DND-41 (cell line): ENCODE measurements around the gene AP2A2.

ENCODE experiments used
- ATAC-seq: fragments of 200-7000 bp; cut with Tn5 transposase; 3 replicates; pipeline ENCODE4 v1.9.1; 2021; ENCODE audit warnings: low read depth; ENCODE audit not compliant: insufficient read depth
- DNase-seq: peaks from one replicate; pipeline ENCODE4 v3.0.0-alpha.2; 2020
- H2AFZ ChIP-seq: 2 replicates; pipeline ENCODE4 v1.6.0; 2012; ENCODE audit warnings: low read depth, low read length
- H3K27ac ChIP-seq: 2 replicates; pipeline ENCODE4 v1.5.1; 2012; ENCODE audit warnings: low read length, inconsistent platforms
- H3K27me3 ChIP-seq: fragments of 200-600 bp; sonication (generic); 2 replicates; pipeline ENCODE4 v1.6.0; 2012; ENCODE audit warnings: low read length, mild to moderate bottlenecking, inconsistent platforms; ENCODE audit not compliant: insufficient read depth, poor library complexity
- H3K36me3 ChIP-seq: 2 replicates; pipeline ENCODE4 v1.5.1; 2012; ENCODE audit warnings: low read length, inconsistent platforms; ENCODE audit not compliant: insufficient read depth
- H3K4me1 ChIP-seq: 2 replicates; pipeline ENCODE4 v1.5.1; 2012; ENCODE audit warnings: mild to moderate bottlenecking, low read length; ENCODE audit not compliant: insufficient read depth
- H3K4me2 ChIP-seq: 2 replicates; pipeline ENCODE4 v1.6.0; 2012; ENCODE audit warnings: mild to moderate bottlenecking, moderate library complexity, low read length, inconsistent platforms; ENCODE audit not compliant: insufficient read depth
- H3K4me3 ChIP-seq, 2 experiments: fragments of 200-600 bp in 1 of 2; shearing (Covaris generic) in 1 of 2; 2 replicates each; pipeline ENCODE4 v1.5.1; 2012 to 2016; ENCODE audit warnings: inconsistent platforms in 2 of 2, low read length in 2 of 2, mild to moderate bottlenecking in 2 of 2, low read depth in 1 of 2, moderate library complexity in 1 of 2
- H3K79me2 ChIP-seq: 2 replicates; pipeline ENCODE4 v1.6.0; 2012; ENCODE audit warnings: low read length, inconsistent platforms; ENCODE audit not compliant: insufficient read depth
- H3K9ac ChIP-seq: 2 replicates; pipeline ENCODE4 v1.6.0; 2012; ENCODE audit warnings: low read depth, mild to moderate bottlenecking, inconsistent platforms, low read length, moderate library complexity
- H3K9me3 ChIP-seq: 2 replicates; pipeline ENCODE4 v1.5.1; 2012; ENCODE audit warnings: low read length, moderate library complexity, mild to moderate bottlenecking, inconsistent platforms; ENCODE audit not compliant: insufficient read depth, severe bottlenecking
- H4K20me1 ChIP-seq: 2 replicates; pipeline ENCODE4 v1.6.0; 2012; ENCODE audit warnings: low read length; ENCODE audit not compliant: insufficient read depth
- CTCF ChIP-seq: IDR thresholded peaks from 2 replicates; pipeline ENCODE4 v1.5.1; 2012; ENCODE audit warnings: borderline replicate concordance, low read length, moderate library complexity, mild to moderate bottlenecking; ENCODE audit not compliant: poor library complexity, severe bottlenecking; ENCODE audit errors: extremely low read depth
- EZH2 ChIP-seq: IDR thresholded peaks from 3 replicates; pipeline ENCODE4 v1.6.1; 2012; ENCODE audit warnings: borderline replicate concordance, low read depth, mild to moderate bottlenecking, moderate library complexity, low read length, inconsistent platforms; ENCODE audit not compliant: severe bottlenecking

AP2A2 gene

GRCh38 chr11:945986-946385 is 20.3 kb downstream of the AP2A2 start:
- TF ChIP-seq EZH2 (no peak), CTCF (no peak)
- H2AFZ ChIP-seq = no peak overlapping the region
- peaks cover 30% of the 10 kb centered on the region for H4K20me1 ChIP-seq
- no peaks in the 10 kb centered on the region for H3K27me3 ChIP-seq
- no peaks in the 10 kb centered on the region for H3K4me1 ChIP-seq
- H3K9ac ChIP-seq = no peak overlapping the region
- ATAC-seq (no peak), DNase-seq (no peak)
- H3K36me3 ChIP-seq = peaks cover 20% of the 10 kb centered on the region
- no peak overlapping the region for H3K4me3 ChIP-seq
- H3K79me2 ChIP-seq = peaks cover 41% of the 10 kb centered on the region
- no peaks in the 10 kb centered on the region for H3K9me3 ChIP-seq
- H3K27ac ChIP-seq = no peak overlapping the region
- H3K4me2 ChIP-seq = no peak overlapping the region

GRCh38 chr11:947744-948143 is 22.1 kb downstream of the AP2A2 start:
- Histone ChIP-seq H3K27me3 (no peaks in the 10 kb centered on the region), H3K4me2 (no peak overlapping the region), H2AFZ (no peak overlapping the region), H3K79me2 (peaks cover 39% of the 10 kb centered on the region), H3K36me3 (peaks cover 20% of the 10 kb centered on the region), H4K20me1 (peaks cover 31% of the 10 kb centered on the region), H3K27ac (no peak overlapping the region), H3K4me1 (no peaks in the 10 kb centered on the region), H3K4me3 (no peak overlapping the region), H3K9me3 (no peaks in the 10 kb centered on the region), H3K9ac (no peak overlapping the region)
- no peak for TF ChIP-seq EZH2
- TF ChIP-seq CTCF = no peak
- DNase-seq (no peak), ATAC-seq (no peak)

- peaks cover 5% of the 10 kb centered on the region for H3K36me3 ChIP-seq
- no peaks in the 10 kb centered on the region for H3K4me1 ChIP-seq
- no peak overlapping the region for H3K4me3 ChIP-seq
- no peak overlapping the region for H3K4me2 ChIP-seq
- peaks cover 49% of the 10 kb centered on the region for H3K79me2 ChIP-seq
- H2AFZ ChIP-seq = no peak overlapping the region
- H3K27me3 ChIP-seq = no peaks in the 10 kb centered on the region
- no peaks in the 10 kb centered on the region for H3K9me3 ChIP-seq
- H3K9ac ChIP-seq = no peak overlapping the region
- H4K20me1 ChIP-seq = peaks cover 29% of the 10 kb centered on the region
- no peak for ATAC-seq
- no peak overlapping the region for H3K27ac ChIP-seq
- no peak for TF ChIP-seq EZH2
- TF ChIP-seq CTCF = no peak
- DNase-seq = no peak
Observed at GRCh38 chr11:951507-951906, 25.8 kb downstream of the AP2A2 start.
